GM12865 (cell line): ENCODE data around the gene MRPL45.

Source experiments
- DNase-seq: peaks from one replicate; pipeline ENCODE4 v3.0.0; 2010; ENCODE audit warnings: low read depth
- H3K4me3 ChIP-seq: 2 replicates; pipeline ENCODE4 v1.5.1; 2011; ENCODE audit warnings: mild to moderate bottlenecking, low read depth, low read length, control low read depth
- CTCF ChIP-seq: IDR thresholded peaks from 2 replicates; pipeline ENCODE4 v1.5.1; 2011; ENCODE audit warnings: low read length, control low read depth, low read depth, inconsistent platforms; ENCODE audit not compliant: insufficient read depth; ENCODE audit errors: missing control alignments

The MRPL45 gene

GRCh38 chr17:38345743-38346142, 48.8 kb downstream of the MRPL45 start:
- H3K4me3 ChIP-seq, result no peak overlapping the region
- no peak for DNase-seq
- TF ChIP-seq CTCF, result no peak

GRCh38 chr17:38349097-38349730, 52.2 kb downstream of the MRPL45 start:
- peak; percentile 95 for TF ChIP-seq CTCF
- peak; percentile 88 for DNase-seq
- no peak overlapping the region for H3K4me3 ChIP-seq

- H3K4me3 ChIP-seq, result no peak overlapping the region
- no peak for TF ChIP-seq CTCF
- DNase-seq, result no peak
Observed at GRCh38 chr17:38350035-38350434, 53.1 kb downstream of the MRPL45 start.

GRCh38 chr17:38351412-38352222, 54.6 kb downstream of the MRPL45 start, which contains the start of gene SOCS7:
Gene SOCS7, plus strand, starts transcription at chr17:38351844. Its CDS starts 209 bp downstream, at chr17:38352053.
- H3K4me3 ChIP-seq, result peak within 1 kb of the TSS; percentile 78
- no peak for TF ChIP-seq CTCF
- DNase-seq, result peak; percentile 93

- TF ChIP-seq CTCF, result no peak
- DNase-seq, result peak; percentile 28
- H3K4me3 ChIP-seq, result peak overlapping the region; percentile 78
Observed at GRCh38 chr17:38352245-38353085, 55.5 kb downstream of the MRPL45 start.

GRCh38 chr17:38353086-38353604, 56.2 kb downstream of the MRPL45 start:
- TF ChIP-seq CTCF, result no peak
- DNase-seq, result peak; percentile 16
- peak overlapping the region; percentile 78 for H3K4me3 ChIP-seq
